CD1c-positive myeloid dendritic cell (primary cell): ENCODE results near the gene SMIM24.
"Not testable (repeated sequence)": the region's sequence is repeated elsewhere in the genome, so short reads cannot be mapped to it uniquely, and the experiment has no call there.

ENCODE experiments used
- DNase-seq: peaks from one replicate; pipeline ENCODE4 v3.0.0-alpha.2; 2016; ENCODE audit errors: extremely low spot score

Gene SMIM24

GRCh38 chr19:3514930-3515329, 34.6 kb upstream of the SMIM24 start:
- DNase-seq = no peak

GRCh38 chr19:3513229-3514140, 33.2 kb upstream of the SMIM24 start:
- no peak for DNase-seq

GRCh38 chr19:3512562-3513228, 32.4 kb upstream of the SMIM24 start:
- no peak for DNase-seq

- no peak for DNase-seq
Measured at GRCh38 chr19:3511506-3512251, 31.4 kb upstream of the SMIM24 start.

GRCh38 chr19:3510727-3511126, 30.4 kb upstream of the SMIM24 start:
- no peak for DNase-seq

- no peak for DNase-seq
Measured at GRCh38 chr19:3509566-3509989, 29.3 kb upstream of the SMIM24 start.

GRCh38 chr19:3508771-3509535, 28.6 kb upstream of the SMIM24 start:
- DNase-seq = no peak

DNA sequence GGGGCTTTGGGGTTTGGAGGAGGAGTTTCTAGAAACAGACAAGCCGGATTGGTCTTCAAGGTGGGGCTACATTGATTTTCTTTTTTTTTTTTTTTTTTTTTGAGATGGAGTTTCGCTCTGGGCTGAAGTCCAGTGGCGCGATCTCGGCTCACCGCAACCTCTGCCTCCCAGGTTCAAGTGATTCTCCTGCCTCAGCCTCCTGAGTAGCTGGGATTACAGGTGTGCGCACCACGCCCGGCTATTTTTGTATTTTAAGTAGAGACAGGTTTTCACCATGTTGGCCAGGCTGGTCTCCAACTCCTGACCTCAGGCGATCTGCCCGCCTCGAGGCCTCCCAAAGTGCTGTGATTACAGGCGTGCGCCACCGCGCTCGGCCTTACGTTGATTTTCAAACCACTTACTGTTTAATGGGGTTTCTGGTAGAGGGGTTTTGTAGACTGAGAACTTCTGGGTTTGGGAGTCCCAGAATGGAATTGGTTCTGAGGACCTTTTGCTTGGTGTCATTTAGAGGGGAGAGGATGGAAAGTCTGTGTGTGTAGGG, 27.9 kb upstream of the SMIM24 start:
- DNase-seq = not testable (repeated sequence)

GRCh38 chr19:3507371-3508120, 27.2 kb upstream of the SMIM24 start:
- DNase-seq = no peak

DNA sequence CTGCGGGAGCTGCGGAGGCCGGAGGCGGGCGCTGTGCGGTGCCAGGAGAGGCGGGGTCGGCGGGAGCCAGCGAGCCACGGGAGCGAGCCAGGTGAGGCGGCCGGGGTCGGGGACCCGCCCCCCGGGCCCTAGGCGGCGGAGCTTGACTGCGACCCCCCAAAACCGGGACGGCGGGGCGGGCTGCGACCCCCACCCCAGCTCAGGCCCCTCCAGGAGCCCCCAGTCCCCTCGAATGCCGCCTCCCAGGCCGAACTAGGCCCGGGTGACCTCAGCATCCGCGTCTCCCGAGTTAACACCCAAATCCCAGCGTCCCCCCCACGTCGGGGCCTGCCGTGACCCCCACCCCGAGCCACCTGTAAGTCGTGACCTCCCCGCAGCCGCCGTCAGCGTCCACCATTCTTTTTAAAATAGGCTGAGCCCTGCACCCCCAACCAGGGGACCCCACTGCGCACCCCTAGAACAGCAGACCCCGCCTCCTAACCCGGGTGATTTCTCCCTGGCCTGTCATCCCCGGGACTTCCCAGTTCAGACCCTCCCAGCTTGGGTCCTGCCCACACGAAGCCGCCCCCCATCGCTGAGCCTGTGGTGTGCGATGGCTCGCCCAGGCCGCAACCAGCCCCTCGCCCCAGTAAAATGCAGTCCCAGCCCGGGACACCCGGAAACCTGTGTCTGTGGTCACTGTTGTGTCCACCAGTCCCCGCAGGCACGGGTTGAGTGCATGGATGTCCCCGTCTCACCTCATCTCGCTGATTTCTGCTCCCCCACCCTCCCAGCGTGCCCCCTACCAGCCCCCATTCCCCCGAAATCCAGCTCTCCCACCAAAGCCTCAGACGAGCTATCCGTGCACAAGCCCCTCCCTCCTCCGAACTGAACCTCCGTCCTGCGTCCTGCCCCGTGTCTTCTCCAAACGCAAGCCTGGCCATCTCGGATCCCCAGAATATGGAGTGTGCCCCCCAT, 26.3 kb upstream of the SMIM24 start:
- DNase-seq = peak; percentile 24

GRCh38 chr19:3505598-3506383, 25.5 kb upstream of the SMIM24 start, which contains the start of gene FZR1:
FZR1 (plus strand) TSS chr19:3506311; CDS start chr19:3522990, 16,679 bp downstream.
- DNase-seq = peak; percentile 100

DNA sequence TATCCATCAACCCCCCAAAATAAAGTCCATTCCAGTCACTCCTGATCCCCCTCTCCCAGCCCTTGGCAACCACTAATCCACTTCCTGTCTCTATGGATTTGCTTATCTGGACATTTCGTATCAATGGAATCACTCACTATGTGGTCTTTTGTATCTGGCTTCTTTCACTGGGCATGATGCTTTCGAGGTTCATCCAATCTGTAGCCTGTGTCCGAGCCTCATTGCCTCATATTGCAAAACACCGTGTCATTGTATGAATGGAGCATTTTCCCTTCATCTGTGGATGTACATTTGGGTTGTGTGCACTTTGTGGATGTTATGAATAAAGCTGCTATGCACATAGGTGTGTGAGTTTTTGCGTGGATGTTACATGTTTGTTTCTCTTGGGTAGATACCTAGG, 24.4 kb upstream of the SMIM24 start:
- no peak for DNase-seq

DNA sequence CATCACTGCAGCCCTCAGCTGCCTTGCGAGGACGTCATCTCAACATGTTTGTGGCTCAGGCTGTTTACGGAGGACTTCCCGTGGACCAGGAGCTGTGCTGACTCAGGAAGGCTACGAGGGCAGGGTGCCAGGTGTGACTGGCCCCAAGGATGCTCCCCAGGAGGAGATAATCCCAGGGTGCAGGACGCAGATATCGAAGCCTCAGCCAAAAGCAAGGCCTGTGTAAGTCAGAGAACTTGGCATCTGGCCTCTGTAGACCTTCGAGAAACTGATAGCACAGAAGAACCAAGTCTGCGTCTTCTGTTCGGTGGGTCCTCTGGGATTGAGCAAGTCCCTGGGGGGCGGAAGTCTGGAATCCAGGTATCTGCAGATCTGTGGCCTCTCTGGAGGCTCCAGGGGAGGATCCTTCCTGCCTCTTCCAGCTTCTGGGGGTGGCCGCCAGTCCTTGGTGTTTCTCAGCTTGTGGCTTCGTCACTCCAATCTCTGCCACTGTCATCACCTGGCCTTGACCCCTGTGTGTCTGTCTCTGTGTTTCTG, 22.8 kb upstream of the SMIM24 start:
- no peak for DNase-seq

DNA sequence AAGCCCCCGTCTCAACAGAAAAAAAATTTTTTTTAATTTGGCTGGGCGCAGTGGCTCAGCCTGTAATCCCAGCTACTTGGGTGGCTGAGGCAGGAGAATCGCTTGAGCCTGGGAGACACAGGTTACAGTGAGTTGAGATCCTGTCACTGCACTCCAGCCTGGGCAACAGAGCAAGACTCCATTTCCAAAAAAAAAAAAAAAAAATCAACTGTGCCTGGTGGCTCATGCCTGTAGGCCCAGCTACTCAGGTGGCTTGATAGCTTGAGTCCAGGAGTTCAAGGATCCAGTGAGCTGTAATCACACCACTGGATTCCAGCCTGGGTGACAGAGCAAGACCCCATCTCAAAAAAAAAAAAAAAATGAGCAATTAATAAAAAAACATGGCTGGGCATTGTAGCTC, 21.5 kb upstream of the SMIM24 start:
- DNase-seq = no peak

- DNase-seq = peak; percentile 98
Measured at GRCh38 chr19:3500429-3501101, 20.2 kb upstream of the SMIM24 start, which contains the start of gene DOHH. DOHH (minus strand) TSS chr19:3500674; CDS start chr19:3496814, 3,860 bp downstream.

- no peak for DNase-seq
Measured at GRCh38 chr19:3499738-3500428, 19.6 kb upstream of the SMIM24 start.
